Immature natural killer cell (primary cell): ENCODE results near the gene SEMA4D. TPM values are rescaled to one million over a fixed set of nuclear protein-coding genes. Genes with fewer than 3 reads are reported as not detected.
"Not testable (repeated sequence)": the region's sequence is repeated elsewhere in the genome, so short reads cannot be mapped to it uniquely, and the experiment has no call there.

Experiments
- DNase-seq, 3 donors: peaks; one replicate each; pipeline ENCODE4 v3.0.0; 2022; ENCODE audit warnings: mixed read lengths in 1 of 3
- H3K27ac Mint-ChIP-seq, 6 donors: one replicate each; pipeline ENCODE4 v1.8.0; 2020; ENCODE audit warnings: mixed read lengths in 6 of 6, mild to moderate bottlenecking in 5 of 6, inconsistent platforms in 4 of 6, moderate library complexity in 3 of 6
- H3K27me3 Mint-ChIP-seq, 3 donors: one replicate each; pipeline ENCODE4 v1.8.0; 2020 to 2021; ENCODE audit warnings: low read depth in 3 of 3, mild to moderate bottlenecking in 3 of 3, mixed read lengths in 3 of 3, moderate library complexity in 3 of 3, inconsistent platforms in 1 of 3
- H3K36me3 Mint-ChIP-seq, 3 donors: one replicate each; pipeline ENCODE4 v1.8.0; 2020; ENCODE audit warnings: mixed read lengths in 3 of 3, inconsistent platforms in 2 of 3, mild to moderate bottlenecking in 2 of 3
- H3K4me1 Mint-ChIP-seq, 2 donors: one replicate each; pipeline ENCODE4 v1.8.0; 2020; ENCODE audit warnings: inconsistent platforms in 2 of 2, mild to moderate bottlenecking in 2 of 2, mixed read lengths in 2 of 2, moderate library complexity in 1 of 2
- H3K4me3 Mint-ChIP-seq, 5 donors: one replicate each; pipeline ENCODE4 v1.8.0; 2020; ENCODE audit warnings: mild to moderate bottlenecking in 5 of 5, mixed read lengths in 5 of 5, inconsistent platforms in 3 of 5, moderate library complexity in 3 of 5
- H3K9me3 Mint-ChIP-seq, 6 donors: one replicate each; pipeline ENCODE4 v1.8.0; 2020; ENCODE audit warnings: mild to moderate bottlenecking in 6 of 6, mixed read lengths in 6 of 6, inconsistent platforms in 4 of 6, moderate library complexity in 3 of 6
- polyA plus RNA-seq, 3 donors: library from polyadenylated mRNA; unstranded; fragments of 300-500 nt; fragmentation: Illumina TruSeq; gene quantifications; one replicate each; pipeline ENCODE4 v1.2.3, GENCODE V29; 2021

SEMA4D gene
- polyA plus RNA-seq, 3 donors from 2014 or later: 45.8 to 80.6 (median 47.0) TPM

DNA sequence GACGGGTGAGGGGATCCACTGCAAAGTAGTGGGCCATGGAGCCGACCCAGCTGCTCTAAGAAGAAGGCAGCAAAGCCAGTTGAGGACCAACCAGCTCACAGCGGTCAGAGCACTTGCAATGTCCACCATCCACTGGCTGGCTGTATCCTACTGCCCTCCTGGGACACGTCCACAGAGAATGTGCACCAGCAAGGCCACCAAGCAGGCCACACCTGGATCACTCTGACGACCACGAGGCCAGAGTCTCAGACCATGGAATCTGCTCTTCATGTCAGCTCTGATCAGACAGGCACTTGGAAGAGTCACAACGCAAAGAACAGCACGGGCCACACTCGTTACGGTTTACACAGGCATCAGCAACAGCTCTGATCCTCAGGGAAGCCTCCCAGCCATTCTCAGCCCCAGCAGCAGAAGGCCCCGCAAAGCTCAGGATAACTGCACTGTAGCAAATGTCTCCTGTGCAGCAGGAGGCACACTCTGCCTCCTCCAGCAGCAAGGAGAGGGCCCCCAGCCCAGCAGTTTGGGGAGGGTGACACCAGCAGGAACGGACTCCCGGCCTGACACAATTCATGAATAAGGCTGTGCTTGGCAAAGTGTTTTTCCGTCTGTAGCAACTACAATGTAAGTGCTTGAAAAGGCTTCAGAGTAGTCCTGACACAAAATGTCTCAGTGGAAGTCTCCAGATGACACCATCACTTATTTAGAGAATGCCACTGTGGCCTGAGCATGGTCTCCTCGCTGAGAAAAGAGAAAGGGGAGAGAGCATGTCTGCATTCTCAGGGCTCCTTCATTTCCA lies 15.7 kb downstream of the SEMA4D start:
- DNase-seq: no peak
- Mint-ChIP-seq H3K27ac (peak overlapping the region; percentile 67 to 93 (median 90)), H3K27me3 (no peaks in the 10 kb centered on the region), H3K36me3 (peaks cover 9 to 25% (median 18%) of the 10 kb centered on the region in 3 donors), H3K4me3 (peak overlapping the region; percentile 50 to 86 (median 73)), H3K9me3 (no peaks in the 10 kb centered on the region), H3K4me1 (peaks cover 92 to 96% of the 10 kb centered on the region in 2 donors)

GRCh38 chr9:89481538-89481915 lies 16.4 kb downstream of the SEMA4D start:
- peaks cover 9 to 25% (median 18%) of the 10 kb centered on the region in 3 donors for H3K36me3 Mint-ChIP-seq
- H3K27me3 Mint-ChIP-seq: no peaks in the 10 kb centered on the region
- H3K4me3 Mint-ChIP-seq: peak overlapping the region; percentile 50 to 86 (median 73)
- peak overlapping the region; percentile 67 to 93 (median 90) for H3K27ac Mint-ChIP-seq
- DNase-seq: peak in 1 of 3 donors; percentile 30
- H3K4me1 Mint-ChIP-seq: peaks cover 93 to 96% of the 10 kb centered on the region in 2 donors
- H3K9me3 Mint-ChIP-seq: no peaks in the 10 kb centered on the region

GRCh38 chr9:89480825-89481537 lies 16.9 kb downstream of the SEMA4D start:
- peaks cover 93 to 96% of the 10 kb centered on the region in 2 donors for H3K4me1 Mint-ChIP-seq
- H3K27me3 Mint-ChIP-seq: no peaks in the 10 kb centered on the region
- peaks cover 9 to 25% (median 18%) of the 10 kb centered on the region in 3 donors for H3K36me3 Mint-ChIP-seq
- peak overlapping the region; percentile 67 to 93 (median 90) for H3K27ac Mint-ChIP-seq
- H3K9me3 Mint-ChIP-seq: no peaks in the 10 kb centered on the region
- H3K4me3 Mint-ChIP-seq: peak overlapping the region; percentile 46 to 86 (median 73)
- peak in 1 of 3 donors; percentile 38 for DNase-seq

DNA sequence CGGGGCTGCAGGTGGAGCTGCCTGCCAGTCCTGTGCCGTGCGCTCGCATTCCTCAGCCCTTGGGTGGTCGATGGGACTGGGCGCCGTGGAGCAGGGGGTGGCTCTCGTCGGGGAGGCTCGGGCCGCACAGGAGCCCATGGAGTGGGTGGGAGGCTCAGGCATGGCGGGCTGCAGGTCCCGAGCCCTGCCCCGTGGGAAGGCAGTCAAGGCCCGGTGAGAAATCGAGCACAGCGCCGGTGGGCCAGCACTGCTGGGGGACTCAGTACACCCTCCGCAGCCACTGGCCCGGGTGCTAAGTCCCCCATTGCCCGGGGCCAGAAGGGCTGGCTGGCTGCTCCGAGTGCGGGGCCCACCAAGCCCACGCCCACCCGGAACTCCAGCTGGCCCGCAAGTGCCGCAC lies 17.5 kb downstream of the SEMA4D start:
- H3K27me3 Mint-ChIP-seq, H3K27ac Mint-ChIP-seq, H3K9me3 Mint-ChIP-seq, H3K4me3 Mint-ChIP-seq, DNase-seq: not testable (repeated sequence)
- H3K36me3 Mint-ChIP-seq: peaks cover 9 to 25% (median 18%) of the 10 kb centered on the region in 3 donors
- H3K4me1 Mint-ChIP-seq: peaks cover 94 to 96% of the 10 kb centered on the region in 2 donors

- H3K4me3 Mint-ChIP-seq: peak overlapping the region; percentile 65 to 85 (median 80)
- H3K4me1 Mint-ChIP-seq: peaks cover 89 to 94% of the 10 kb centered on the region in 2 donors
- peak overlapping the region; percentile 81 to 93 (median 90) for H3K27ac Mint-ChIP-seq
- peaks cover 9 to 25% (median 18%) of the 10 kb centered on the region in 3 donors for H3K36me3 Mint-ChIP-seq
- DNase-seq, H3K9me3 Mint-ChIP-seq, H3K27me3 Mint-ChIP-seq: not testable (repeated sequence)
Observed at GRCh38 chr9:89479669-89480011, 18.3 kb downstream of the SEMA4D start.

GRCh38 chr9:89478821-89479668 lies 18.9 kb downstream of the SEMA4D start:
- no peaks in the 10 kb centered on the region for H3K9me3 Mint-ChIP-seq
- H3K4me3 Mint-ChIP-seq: peak overlapping the region; percentile 65 to 85 (median 80)
- H3K36me3 Mint-ChIP-seq: peaks cover 14 to 23% (median 18%) of the 10 kb centered on the region in 3 donors
- no peaks in the 10 kb centered on the region for H3K27me3 Mint-ChIP-seq
- peaks cover 89 to 94% of the 10 kb centered on the region in 2 donors for H3K4me1 Mint-ChIP-seq
- H3K27ac Mint-ChIP-seq: peak overlapping the region; percentile 81 to 93 (median 90)
- DNase-seq: no peak

DNA sequence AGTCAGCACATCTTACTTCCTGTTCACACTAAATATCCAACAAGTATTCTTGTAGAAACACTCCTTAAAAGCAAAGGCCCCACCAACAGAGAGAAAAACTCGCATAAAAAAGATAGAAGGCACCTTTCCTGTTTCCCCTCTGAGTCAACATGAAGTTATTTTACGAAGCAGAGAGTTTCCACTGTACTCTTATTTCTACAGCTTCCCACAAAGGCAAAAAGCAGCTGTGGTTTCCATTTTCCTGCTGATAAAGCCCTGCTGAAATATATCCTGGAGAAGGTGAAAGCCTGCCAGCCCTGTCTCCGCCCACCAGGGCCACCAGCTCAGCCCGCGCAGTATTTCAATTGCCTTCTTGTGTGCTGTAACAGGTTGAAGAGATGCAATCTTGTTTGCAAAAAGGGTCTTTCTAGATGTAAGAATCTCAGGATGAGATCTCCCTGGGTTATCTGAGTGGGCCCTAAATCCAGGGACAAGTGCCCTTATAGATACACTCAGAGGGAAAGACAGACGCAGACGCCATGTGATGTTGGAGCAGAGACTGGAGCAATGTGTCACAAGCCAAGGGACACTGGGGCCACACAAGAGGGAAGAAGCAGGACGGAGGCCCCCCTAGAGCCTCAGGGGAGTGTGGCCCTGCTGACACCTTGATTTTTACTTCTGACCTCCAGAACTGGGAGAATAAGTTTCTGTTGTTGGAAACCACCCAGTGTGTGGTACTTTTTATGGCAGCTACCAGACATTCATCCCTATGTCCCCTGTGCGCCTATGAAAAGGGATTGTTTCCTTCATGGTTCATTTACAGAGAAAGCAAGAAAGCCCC lies 19.9 kb downstream of the SEMA4D start:
- Mint-ChIP-seq H3K27me3 (no peaks in the 10 kb centered on the region), H3K9me3 (no peaks in the 10 kb centered on the region), H3K4me3 (peak overlapping the region; percentile 65 to 80 (median 74)), H3K36me3 (peaks cover 15 to 28% (median 18%) of the 10 kb centered on the region in 3 donors), H3K4me1 (peaks cover 88 to 94% of the 10 kb centered on the region in 2 donors), H3K27ac (peak overlapping the region; percentile 81 to 91 (median 88))
- DNase-seq: no peak

- DNase-seq: no peak
- no peaks in the 10 kb centered on the region for H3K9me3 Mint-ChIP-seq
- H3K4me3 Mint-ChIP-seq: peak overlapping the region; percentile 64 to 74 (median 67)
- H3K27me3 Mint-ChIP-seq: no peaks in the 10 kb centered on the region
- H3K4me1 Mint-ChIP-seq: peaks cover 86 to 94% of the 10 kb centered on the region in 2 donors
- H3K36me3 Mint-ChIP-seq: peaks cover 15 to 31% (median 18%) of the 10 kb centered on the region in 3 donors
- H3K27ac Mint-ChIP-seq: peak overlapping the region; percentile 81 to 91 (median 88)
Observed at GRCh38 chr9:89477384-89477783, 20.5 kb downstream of the SEMA4D start.

DNA sequence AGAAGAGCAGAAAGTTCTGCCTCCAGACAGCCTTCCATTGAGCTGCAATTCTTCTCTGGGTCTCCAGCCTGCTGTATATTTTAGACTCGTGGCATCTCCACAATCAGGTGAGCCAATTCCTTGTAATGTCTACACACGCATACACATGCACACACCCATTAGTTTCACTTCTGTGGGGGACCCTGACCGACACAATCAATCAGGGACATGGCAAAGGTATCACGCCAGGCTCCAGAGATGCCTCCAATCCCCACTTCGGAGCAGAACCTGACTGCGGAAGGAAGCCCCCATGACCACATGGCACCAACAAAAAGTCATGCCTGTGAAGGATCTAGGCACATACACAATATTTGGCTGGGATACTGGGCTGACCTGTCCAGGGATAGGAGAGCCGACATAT lies 21.4 kb downstream of the SEMA4D start:
- H3K27ac Mint-ChIP-seq: peak overlapping the region; percentile 81 to 91 (median 88)
- peaks cover 83 to 92% of the 10 kb centered on the region in 2 donors for H3K4me1 Mint-ChIP-seq
- no peaks in the 10 kb centered on the region for H3K9me3 Mint-ChIP-seq
- peaks cover 15 to 36% (median 18%) of the 10 kb centered on the region in 3 donors for H3K36me3 Mint-ChIP-seq
- no peaks in the 10 kb centered on the region for H3K27me3 Mint-ChIP-seq
- no peak for DNase-seq
- peak overlapping the region; percentile 16 to 74 (median 65) for H3K4me3 Mint-ChIP-seq

- Mint-ChIP-seq H3K36me3 (peaks cover 15 to 36% (median 18%) of the 10 kb centered on the region in 3 donors), H3K27me3 (no peaks in the 10 kb centered on the region), H3K9me3 (no peaks in the 10 kb centered on the region), H3K4me3 (peak overlapping the region in 3 of 5 donors; percentile 16 to 67 (median 64)), H3K4me1 (peaks cover 81 to 92% of the 10 kb centered on the region in 2 donors), H3K27ac (peak overlapping the region; percentile 41 to 89 (median 86))
- DNase-seq: no peak
Observed at GRCh38 chr9:89475891-89476440, 21.9 kb downstream of the SEMA4D start.

DNA sequence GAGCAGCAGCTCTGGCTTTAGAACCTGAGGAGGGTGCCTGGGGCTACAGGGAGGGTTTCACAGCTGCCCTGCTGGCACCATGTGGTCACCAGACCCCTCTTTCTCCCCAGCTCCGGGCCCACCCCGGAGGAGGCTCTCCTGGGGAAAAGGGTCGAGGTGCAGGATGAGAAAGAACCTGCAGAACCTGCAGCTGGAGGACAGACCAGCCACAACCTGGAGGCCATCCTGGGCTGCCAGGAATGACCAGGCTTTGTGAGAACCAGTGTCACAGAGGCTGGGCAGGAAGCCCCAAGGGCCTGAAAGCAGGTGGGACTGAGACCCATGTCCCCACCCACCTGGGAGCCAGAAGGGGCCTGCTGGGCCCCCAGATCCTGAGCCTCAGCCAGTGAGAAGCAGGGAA lies 23.0 kb downstream of the SEMA4D start:
- Mint-ChIP-seq H3K4me3 (no peak overlapping the region), H3K27me3 (no peaks in the 10 kb centered on the region), H3K27ac (peak overlapping the region in 1 of 6 donors; percentile 81), H3K4me1 (peaks cover 87 to 96% of the 10 kb centered on the region in 2 donors), H3K9me3 (no peaks in the 10 kb centered on the region), H3K36me3 (peaks cover 15 to 36% (median 23%) of the 10 kb centered on the region in 3 donors)
- no peak for DNase-seq

- peak overlapping the region; percentile 38 to 81 (median 75) for H3K27ac Mint-ChIP-seq
- H3K4me1 Mint-ChIP-seq: peaks cover 87 to 96% of the 10 kb centered on the region in 2 donors
- H3K36me3 Mint-ChIP-seq: peaks cover 8 to 27% (median 14%) of the 10 kb centered on the region in 3 donors
- peak overlapping the region in 1 of 5 donors; percentile 7 for H3K4me3 Mint-ChIP-seq
- H3K9me3 Mint-ChIP-seq: no peaks in the 10 kb centered on the region
- DNase-seq: no peak
- H3K27me3 Mint-ChIP-seq: no peaks in the 10 kb centered on the region
Observed at GRCh38 chr9:89473762-89474469, 24.0 kb downstream of the SEMA4D start.
